PC-9 (cell line): ENCODE results near the gene ZDHHC11B.
"Not testable (repeated sequence)": the region's sequence is repeated elsewhere in the genome, so short reads cannot be mapped to it uniquely, and the experiment has no call there.

Experiments used
- EZH2 ChIP-seq: fragments of 200-600 bp; sonication (generic); IDR thresholded peaks from 2 replicates; pipeline ENCODE4 v1.8.0; 2017; ENCODE audit warnings: antibody characterized with exemption, low read depth
- TF ChIP-seq, protein P1 (sequence below): fragments of 200-600 bp; sonication (generic); conservative IDR thresholded peaks from 2 replicates; pipeline ENCODE4 v1.6.1; 2017; ENCODE audit warnings: mixed run types, antibody characterized with exemption, mild to moderate bottlenecking, moderate library complexity

DNA sequence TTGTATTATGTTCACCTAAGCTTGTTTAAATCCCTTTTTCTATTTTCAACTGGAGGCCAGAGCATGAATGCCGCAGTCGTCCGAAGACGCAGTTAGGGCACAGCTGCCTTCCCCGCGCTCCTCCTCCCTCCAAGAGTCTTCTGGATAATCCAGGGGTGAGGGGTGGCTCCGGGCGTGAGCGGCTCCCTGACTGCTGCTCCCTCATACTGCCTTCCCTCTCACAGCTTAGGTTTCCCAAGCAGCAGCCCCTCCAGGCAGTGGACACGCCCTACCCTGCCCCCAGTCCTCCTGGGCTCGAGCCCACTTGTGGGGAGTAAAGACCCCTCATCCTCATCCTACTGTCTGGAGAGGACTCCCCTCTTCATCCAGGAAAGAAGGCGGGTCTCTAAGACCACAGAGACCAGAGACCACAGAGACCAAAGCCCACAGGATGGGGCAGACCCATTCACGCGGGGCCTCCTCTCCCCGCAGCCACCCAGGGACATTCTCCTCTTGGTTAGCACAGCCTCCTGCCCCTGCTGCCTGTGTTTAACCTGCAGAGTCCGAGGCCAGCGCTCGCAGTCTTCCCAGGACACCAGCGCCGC is 31.9 kb downstream of the ZDHHC11B start:
- TF ChIP-seq, protein P1, sequence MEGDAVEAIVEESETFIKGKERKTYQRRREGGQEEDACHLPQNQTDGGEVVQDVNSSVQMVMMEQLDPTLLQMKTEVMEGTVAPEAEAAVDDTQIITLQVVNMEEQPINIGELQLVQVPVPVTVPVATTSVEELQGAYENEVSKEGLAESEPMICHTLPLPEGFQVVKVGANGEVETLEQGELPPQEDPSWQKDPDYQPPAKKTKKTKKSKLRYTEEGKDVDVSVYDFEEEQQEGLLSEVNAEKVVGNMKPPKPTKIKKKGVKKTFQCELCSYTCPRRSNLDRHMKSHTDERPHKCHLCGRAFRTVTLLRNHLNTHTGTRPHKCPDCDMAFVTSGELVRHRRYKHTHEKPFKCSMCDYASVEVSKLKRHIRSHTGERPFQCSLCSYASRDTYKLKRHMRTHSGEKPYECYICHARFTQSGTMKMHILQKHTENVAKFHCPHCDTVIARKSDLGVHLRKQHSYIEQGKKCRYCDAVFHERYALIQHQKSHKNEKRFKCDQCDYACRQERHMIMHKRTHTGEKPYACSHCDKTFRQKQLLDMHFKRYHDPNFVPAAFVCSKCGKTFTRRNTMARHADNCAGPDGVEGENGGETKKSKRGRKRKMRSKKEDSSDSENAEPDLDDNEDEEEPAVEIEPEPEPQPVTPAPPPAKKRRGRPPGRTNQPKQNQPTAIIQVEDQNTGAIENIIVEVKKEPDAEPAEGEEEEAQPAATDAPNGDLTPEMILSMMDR = not testable (repeated sequence)
- TF ChIP-seq EZH2 = not testable (repeated sequence)
